ENCODE measurements around the gene NAAA.
A peak's percentile ranks its signal among the peaks of the same experiment; 100 is the strongest.
"Not testable (repeated sequence)": the region's sequence is repeated elsewhere in the genome, so short reads cannot be mapped to it uniquely, and the experiment has no call there.

NAAA gene

DNA sequence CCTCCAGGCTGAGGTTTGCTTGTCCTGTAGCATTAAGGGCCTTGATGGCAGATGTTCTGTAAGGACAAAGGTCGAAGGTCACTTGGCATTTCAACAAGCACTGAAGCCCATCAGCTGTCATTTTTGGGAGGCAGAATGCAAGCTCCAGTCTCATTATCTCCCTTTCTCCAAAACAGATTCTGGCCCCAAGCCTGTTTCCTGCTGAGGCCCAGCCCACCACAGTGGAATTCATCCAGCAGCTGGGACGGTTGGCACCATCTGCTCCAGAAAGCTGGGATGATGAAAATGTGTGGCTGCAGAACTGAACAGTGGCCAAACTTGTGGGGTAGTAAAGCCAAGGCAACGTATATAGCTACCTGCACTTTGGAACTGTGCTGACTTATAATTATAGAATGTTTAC lies 20.9 kb downstream of the NAAA start:
- DNase-seq (ENCODE audit: low read depth in 2 of 2) = no peak

DNA sequence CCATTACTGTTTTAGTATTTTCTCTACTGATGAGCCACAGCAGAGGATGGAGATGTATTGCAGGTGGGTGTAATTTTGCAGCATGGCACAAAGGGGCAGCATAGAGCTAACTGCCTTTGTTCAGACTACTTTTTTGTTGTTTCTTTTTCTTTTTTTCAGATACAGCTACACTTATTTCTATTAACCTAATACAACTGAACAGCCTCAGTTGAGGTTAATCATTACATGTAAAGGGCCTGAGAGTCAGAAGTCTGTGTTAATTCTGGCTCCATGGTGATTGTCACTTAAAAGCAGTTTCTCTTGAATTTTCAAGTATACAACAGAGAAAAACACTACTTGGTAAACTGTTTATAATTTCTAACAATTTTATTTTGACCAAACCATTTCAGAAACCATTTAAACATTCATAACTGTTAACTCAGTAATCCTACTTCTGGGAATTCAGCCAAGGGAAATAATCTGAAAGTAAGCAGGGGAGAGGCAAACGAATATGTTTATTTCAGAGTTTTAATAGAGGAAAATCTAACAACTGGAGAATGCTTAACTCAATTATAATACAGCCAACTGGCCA lies 24.6 kb downstream of the NAAA start:
- DNase-seq (ENCODE audit: low read depth in 2 of 2) = peak in 1 of 2 donors; percentile 10

DNA sequence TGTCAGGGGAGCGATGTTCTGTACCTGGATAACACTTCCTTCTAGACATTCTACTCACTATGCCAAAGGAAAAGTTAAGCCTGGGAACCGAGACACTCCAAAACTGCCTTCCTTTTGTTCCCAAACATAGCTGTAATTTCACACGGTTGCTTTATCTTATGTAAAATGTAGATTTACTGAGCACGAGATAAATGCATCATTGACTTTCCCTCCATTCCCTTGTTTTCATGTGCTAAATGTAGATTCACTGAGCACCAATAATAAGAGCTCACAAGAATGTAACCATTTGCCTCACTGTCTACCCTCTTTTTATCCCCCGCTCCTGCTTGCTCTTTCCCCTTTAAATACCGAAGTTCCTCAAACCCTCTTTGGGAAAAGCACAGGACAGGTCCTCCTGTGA lies 27.8 kb downstream of the NAAA start:
- DNase-seq (ENCODE audit: low read depth in 2 of 2) = no peak

DNA sequence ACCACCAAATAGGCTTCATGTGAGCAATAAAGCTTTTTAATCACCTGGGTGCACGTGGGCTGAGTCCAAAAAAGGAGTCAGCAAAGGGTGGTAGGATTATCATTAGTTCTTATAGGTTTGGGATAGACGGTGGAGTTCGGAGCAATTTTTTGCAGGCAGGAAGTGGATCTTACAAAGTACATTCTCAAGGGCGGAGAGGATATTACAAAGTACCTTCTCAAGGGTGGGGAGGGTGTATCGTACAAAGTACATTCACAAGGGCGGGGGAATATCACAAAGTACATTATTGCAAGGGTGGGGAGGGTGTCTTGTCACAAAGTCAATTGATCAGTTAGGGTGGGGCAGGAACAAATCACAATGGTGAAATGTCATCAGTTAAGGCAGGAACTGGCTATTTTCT lies 30.0 kb downstream of the NAAA start:
- not testable (repeated sequence) for DNase-seq (ENCODE audit: low read depth in 2 of 2)

- no peak for DNase-seq (ENCODE audit: low read depth in 2 of 2)
Measured at GRCh38 chr4:75909405-75909804, 31.4 kb downstream of the NAAA start.

DNA sequence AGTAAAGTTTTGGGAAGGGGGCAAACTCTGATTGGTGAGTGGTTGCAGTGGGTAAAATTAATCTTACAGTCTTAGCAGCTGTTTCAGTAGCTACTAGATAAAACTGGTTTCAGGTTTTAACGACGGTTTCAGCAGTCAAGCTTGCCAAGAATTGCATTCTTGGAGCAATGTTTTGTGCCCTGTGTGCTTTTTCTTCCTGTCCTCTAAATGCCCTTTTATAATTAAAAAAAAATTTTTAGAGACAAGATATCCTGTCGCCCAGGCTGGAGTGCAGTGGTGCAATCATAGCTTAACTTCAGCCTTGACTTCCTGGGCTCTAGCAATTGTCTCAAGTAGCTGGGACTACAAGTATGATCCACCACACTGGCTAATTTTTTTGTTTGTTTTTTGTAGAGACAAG lies 32.3 kb downstream of the NAAA start:
- DNase-seq (ENCODE audit: low read depth in 2 of 2) = no peak

DNA sequence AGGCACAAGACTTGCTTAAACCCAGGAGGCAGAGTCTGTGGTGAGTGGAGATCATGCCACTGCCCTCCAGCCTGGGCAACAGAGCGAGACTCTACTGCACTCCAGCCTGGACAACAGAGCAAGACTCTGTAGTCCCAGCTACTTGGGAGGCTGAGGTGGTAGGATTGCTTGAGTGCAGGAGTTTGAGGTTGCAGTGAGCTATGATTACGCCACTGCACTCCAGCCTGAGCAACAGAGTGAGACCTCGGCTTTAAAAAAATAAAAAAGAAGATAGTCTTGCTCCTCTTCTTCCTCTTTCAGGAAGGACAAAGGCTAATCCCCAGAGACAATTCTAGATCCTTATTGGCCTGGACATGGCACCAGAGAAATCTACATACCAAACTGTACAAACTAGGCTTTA lies 32.8 kb downstream of the NAAA start:
- no peak for DNase-seq (ENCODE audit: low read depth in 2 of 2)

DNA sequence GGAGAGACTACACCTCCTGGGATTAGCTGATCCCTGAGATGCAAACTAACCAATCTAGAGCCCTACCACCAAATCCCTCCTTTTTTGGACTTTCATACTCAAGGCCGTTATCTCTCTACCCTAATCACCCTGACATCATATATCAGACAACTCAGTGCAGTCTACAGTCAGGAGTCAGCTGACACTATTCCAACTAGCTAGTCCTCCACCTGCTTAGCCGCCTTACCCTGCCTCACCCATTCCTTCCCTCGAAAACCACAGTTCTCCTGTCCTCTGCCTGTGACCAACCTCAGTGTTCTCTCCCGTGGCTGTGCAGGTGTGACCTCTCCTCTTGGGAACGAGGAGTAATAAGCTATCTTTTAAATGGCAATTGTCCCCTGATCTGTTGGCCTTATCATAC lies 36.7 kb downstream of the NAAA start:
- no peak for DNase-seq (ENCODE audit: low read depth in 2 of 2)

DNA sequence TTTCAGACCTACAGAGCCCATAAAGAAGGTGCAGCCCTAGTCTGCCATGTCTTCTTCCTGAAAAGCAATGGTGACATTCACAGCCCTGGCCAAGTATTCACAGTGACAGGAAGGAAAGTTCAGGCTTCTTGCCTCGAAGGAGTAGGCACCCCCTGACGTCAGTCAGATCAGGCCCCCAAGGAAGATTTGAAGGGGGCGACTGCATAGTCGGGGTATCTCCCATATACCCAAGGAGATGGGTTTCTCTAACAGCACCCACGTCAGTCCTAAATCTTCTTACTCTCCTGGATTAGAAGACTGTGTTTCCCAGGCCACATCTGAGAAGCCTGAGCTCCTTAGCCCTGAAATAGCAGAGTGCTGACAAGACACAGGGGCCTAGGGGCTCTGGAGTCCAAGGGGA lies 38.5 kb downstream of the NAAA start, which contains the start of gene PPEF2:
Gene PPEF2 (minus strand): TSS at position 101 of the 400 bp plus-strand sequence. CDS start 6,127 bp downstream, outside the sequence.
- DNase-seq (ENCODE audit: low read depth in 2 of 2) = no peak

DNA sequence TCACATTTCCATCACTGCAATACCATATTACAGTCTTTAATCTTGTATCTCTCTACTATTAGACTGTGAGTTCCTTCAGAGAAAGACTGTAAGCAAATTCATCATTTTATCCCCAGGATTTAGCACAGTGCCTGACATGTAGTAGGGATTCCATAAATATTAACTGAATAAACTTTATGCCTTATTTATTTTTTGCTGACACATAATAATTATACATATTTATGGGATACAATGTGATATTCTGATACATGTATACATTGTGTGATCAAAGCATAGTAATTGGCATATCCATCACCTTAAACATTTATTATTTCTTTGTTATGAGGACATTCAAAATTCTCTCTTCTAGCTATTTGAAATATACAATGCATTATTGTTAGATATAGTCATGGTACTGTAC lies 42.3 kb downstream of the NAAA start:
- no peak for DNase-seq (ENCODE audit: low read depth in 2 of 2)

- DNase-seq (ENCODE audit: low read depth in 2 of 2) = no peak
Measured at GRCh38 chr4:75895744-75896314, 45.0 kb downstream of the NAAA start.

GRCh38 chr4:75892508-75892907 lies 48.3 kb downstream of the NAAA start:
- no peak for DNase-seq (ENCODE audit: low read depth in 2 of 2)

- no peak for DNase-seq (ENCODE audit: low read depth in 2 of 2)
Measured at GRCh38 chr4:75891611-75892010, 49.2 kb downstream of the NAAA start.

DNA sequence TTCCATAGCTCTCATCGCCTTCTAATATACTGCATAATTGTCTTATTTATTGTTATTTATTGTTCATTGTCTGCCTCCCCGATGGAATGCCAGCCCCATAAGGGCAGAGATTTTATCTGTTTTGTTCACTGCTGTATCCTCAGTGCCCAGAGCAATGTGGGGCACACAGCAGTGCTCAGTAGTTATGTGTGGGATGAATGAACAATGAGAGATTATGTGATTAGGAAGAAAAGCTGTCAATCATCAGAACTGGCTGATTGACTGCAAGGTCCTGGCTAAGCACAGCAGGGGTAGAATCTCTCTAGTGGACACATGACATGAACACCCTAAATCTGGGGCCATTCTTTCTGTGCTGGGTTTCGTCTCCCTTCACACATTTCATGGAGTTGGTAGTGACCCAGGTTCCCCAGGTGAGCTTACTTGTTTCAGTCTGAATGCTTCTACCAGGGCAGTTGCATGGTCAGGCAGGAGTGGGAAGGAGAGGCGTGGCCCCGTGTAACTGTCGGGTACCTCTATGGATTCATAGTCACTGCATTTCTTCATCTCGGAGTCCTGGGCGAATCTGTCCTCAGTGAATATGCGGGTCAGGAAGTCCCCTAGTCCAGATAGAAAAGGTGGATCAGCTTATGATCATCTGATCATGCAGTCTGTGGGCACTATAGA lies 51.1 kb downstream of the NAAA start:
- no peak for DNase-seq (ENCODE audit: low read depth in 2 of 2)

DNA sequence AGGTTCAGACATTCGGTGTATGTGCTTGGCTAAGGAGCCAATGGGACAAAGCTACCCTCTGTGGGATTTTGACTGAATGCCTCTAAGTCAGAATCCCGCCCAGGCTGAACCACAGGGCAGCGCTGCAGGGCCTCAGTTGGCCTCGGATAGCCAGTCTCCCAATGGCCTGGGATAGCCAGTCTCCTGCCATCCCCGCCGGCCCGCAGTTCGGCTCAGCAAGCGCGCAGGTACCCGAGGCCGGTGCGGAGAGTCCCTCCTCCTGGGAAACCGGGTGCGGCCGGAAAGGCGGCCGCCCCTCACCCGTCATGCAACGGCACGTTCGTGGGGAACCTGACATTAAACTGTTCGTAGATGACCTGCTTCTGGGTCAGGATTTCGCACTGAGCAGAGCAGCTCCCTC lies 54.7 kb downstream of the NAAA start:
- no peak for DNase-seq (ENCODE audit: low read depth in 2 of 2)

DNA sequence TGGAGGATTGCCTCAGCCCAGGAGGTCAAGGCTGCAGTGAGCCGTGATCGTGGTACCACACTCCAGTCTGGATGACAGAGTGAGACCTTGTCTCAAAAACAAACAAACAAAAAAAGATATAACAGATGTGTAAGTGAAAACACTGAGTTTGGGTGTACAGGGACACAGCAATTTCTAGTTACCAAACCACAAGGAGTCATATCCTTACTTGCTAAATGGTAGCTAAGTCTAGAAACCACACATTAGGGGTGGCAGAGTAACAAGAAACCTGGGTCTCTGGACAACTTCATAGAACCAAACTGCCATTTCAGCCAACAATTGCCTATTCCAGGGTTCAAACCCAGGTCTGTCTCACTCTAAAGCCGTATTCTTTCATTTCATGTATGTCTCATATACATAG lies 59.3 kb downstream of the NAAA start:
- DNase-seq (ENCODE audit: low read depth in 2 of 2) = no peak

DNA sequence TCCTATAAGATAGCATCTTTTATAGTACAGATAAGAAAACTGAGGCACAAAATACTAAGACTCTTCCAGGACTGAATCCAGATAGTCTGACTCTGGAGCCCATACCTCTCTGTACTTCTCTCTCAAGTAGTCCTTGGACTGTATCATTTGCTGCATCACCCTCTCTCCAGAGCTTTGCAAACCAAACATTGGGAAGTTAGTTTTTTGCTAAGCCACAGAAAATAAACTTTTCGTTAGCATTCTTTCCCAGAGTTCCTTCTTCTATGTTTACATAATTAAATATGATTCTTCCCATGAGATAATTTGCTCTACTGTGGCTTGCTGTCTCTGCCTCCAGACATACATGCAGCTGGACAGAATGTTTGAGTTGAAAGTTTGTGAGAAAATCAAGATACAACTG lies 60.5 kb downstream of the NAAA start:
- no peak for DNase-seq (ENCODE audit: low read depth in 2 of 2)

DNA sequence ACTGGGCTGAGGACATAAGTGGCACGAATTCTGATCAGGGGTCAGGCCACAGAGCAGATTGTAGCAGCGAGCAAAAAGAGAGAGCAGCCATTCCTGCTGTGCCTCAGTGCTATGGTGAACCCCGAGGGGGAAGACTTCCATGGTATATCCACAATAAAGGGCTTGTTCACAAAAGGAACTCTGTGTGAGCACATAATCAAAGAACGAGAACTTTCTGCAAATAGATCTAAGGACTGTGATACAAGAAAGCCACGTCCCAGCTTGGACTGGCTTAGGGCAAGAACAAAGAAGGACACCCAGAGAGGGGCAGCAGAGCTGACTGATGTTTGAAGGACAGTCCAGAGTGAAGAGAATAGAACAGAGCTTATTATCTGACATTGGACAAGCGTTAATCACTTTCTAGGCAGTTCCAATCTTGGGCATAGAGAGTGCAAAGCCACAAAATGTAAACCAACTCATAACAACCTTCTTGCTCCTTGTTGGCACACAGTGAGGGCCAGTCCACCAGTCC lies 62.5 kb downstream of the NAAA start:
- DNase-seq (ENCODE audit: low read depth in 2 of 2) = no peak

GRCh38 chr4:75876218-75876617 lies 64.6 kb downstream of the NAAA start:
- DNase-seq (ENCODE audit: low read depth in 2 of 2) = no peak

- no peak for DNase-seq (ENCODE audit: low read depth in 2 of 2)
Measured at GRCh38 chr4:75869100-75869499, 71.7 kb downstream of the NAAA start.

DNA sequence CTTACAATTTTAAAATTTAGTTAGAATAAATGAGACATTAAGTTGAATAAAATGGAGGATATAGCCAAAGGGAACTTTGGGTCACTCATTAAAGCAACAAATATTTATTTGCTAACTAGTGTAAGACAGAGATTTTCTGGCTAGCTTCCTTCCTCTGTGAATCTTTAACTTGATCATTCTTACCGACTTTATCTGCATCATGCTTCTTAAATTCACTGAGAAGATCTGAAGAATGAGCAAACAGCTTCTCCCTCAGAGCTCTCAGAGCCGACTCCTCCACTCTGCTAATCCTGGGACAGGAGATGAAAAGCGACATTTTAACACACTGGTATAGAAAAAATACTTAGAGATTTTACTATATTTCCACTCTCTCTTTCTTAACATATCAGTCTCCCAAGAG lies 73.7 kb downstream of the NAAA start:
- DNase-seq (ENCODE audit: low read depth in 2 of 2) = no peak
